Nephron (organoid): ENCODE results near the gene CST8.

ENCODE experiments used
- H3K27ac Mint-ChIP-seq, 3 experiments: 2 replicates each; pipeline ENCODE4 v1.8.0; 2020; ENCODE audit warnings: mixed read lengths in 3 of 3, mild to moderate bottlenecking in 2 of 3, moderate library complexity in 1 of 3
- H3K27me3 Mint-ChIP-seq: 2 replicates; pipeline ENCODE4 v1.8.0; 2021; ENCODE audit warnings: low read depth, mild to moderate bottlenecking, moderate library complexity, mixed read lengths
- H3K36me3 Mint-ChIP-seq: 2 replicates; pipeline ENCODE4 v1.8.0; 2020; ENCODE audit warnings: low read depth, mixed read lengths
- H3K4me1 Mint-ChIP-seq: 2 replicates; pipeline ENCODE4 v1.8.0; 2020; ENCODE audit warnings: mixed read lengths
- H3K4me3 Mint-ChIP-seq, 3 experiments: 2 replicates each; pipeline ENCODE4 v1.8.0; 2020; ENCODE audit warnings: mild to moderate bottlenecking in 3 of 3, mixed read lengths in 3 of 3, moderate library complexity in 2 of 3
- H3K9me3 Mint-ChIP-seq: 2 replicates; pipeline ENCODE4 v1.8.0; 2020; ENCODE audit warnings: mixed read lengths
- TF ChIP-seq, protein P1 (sequence below), 3 experiments: fragments of 200-600 bp; sonication (generic); IDR thresholded peaks; one replicate each; pipeline ENCODE4 v1.5.0; 2021; ENCODE audit warnings: antibody characterized with exemption in 3 of 3; ENCODE audit not compliant: unreplicated experiment in 3 of 3

Gene CST8

DNA sequence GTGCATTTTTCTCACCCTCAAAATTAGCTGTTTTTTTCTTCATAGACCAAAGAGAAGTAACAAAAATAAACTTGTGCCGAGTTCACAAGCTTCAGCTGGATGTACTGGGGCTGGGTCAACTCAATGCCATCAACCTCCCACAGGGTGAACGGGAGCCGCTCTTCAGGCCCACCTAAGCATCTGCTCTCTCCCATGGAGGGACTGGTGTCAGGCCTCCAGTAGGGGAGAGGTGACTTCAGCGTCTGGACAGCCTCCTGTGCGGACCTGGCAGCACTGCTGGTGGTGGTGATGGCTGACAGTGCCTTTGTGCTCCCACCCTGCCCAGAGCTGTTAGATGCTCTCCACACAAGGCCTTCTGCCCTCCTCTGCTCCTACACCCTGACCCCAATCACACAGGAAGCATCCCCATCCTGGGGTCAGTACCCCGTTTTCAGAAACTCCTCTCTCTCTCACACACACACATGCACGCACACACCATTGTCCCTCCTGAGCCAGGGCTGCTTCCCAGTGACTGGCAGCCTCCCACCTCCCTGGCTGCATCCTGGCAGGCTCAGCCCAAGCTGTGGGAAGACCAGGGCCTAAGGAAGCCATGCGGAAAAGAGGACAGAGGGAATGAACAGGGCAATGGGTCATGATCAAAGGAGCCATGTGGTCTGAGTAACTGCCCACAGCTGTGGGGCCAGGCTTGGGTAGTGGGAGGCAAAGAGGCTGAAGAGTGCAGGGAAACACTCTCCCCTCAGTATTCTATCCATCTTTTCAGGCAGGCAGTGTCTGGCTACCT lies 17.7 kb downstream of the CST8 start:
- no peaks in the 10 kb centered on the region for H3K27me3 Mint-ChIP-seq
- H3K4me3 Mint-ChIP-seq = no peak overlapping the region
- peak overlapping the region in 1 of 3 experiments; percentile 48 for H3K27ac Mint-ChIP-seq
- no peaks in the 10 kb centered on the region for H3K36me3 Mint-ChIP-seq
- H3K4me1 Mint-ChIP-seq = peaks cover 11% of the 10 kb centered on the region
- H3K9me3 Mint-ChIP-seq = no peaks in the 10 kb centered on the region
- TF ChIP-seq, protein P1, sequence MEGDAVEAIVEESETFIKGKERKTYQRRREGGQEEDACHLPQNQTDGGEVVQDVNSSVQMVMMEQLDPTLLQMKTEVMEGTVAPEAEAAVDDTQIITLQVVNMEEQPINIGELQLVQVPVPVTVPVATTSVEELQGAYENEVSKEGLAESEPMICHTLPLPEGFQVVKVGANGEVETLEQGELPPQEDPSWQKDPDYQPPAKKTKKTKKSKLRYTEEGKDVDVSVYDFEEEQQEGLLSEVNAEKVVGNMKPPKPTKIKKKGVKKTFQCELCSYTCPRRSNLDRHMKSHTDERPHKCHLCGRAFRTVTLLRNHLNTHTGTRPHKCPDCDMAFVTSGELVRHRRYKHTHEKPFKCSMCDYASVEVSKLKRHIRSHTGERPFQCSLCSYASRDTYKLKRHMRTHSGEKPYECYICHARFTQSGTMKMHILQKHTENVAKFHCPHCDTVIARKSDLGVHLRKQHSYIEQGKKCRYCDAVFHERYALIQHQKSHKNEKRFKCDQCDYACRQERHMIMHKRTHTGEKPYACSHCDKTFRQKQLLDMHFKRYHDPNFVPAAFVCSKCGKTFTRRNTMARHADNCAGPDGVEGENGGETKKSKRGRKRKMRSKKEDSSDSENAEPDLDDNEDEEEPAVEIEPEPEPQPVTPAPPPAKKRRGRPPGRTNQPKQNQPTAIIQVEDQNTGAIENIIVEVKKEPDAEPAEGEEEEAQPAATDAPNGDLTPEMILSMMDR (IDR thresholded peaks at IDR 0.05; ENCODE audit: unreplicated experiment in 3 of 3) = no peak

GRCh38 chr20:23509247-23509913 lies 18.5 kb downstream of the CST8 start:
- H3K9me3 Mint-ChIP-seq = no peaks in the 10 kb centered on the region
- peak overlapping the region in 1 of 3 experiments; percentile 48 for H3K27ac Mint-ChIP-seq
- H3K36me3 Mint-ChIP-seq = no peaks in the 10 kb centered on the region
- H3K4me1 Mint-ChIP-seq = peaks cover 11% of the 10 kb centered on the region
- no peak overlapping the region for H3K4me3 Mint-ChIP-seq
- TF ChIP-seq, protein P1 (IDR thresholded peaks at IDR 0.05; ENCODE audit: unreplicated experiment in 3 of 3) = no peak
- H3K27me3 Mint-ChIP-seq = no peaks in the 10 kb centered on the region

- Mint-ChIP-seq H3K4me1 (peaks cover 11% of the 10 kb centered on the region), H3K4me3 (no peak overlapping the region), H3K27ac (no peak overlapping the region), H3K27me3 (no peaks in the 10 kb centered on the region), H3K36me3 (no peaks in the 10 kb centered on the region), H3K9me3 (no peaks in the 10 kb centered on the region)
- TF ChIP-seq, protein P1 (IDR thresholded peaks at IDR 0.05; ENCODE audit: unreplicated experiment in 3 of 3) = no peak
Measured at GRCh38 chr20:23510000-23510590, 19.2 kb downstream of the CST8 start.

DNA sequence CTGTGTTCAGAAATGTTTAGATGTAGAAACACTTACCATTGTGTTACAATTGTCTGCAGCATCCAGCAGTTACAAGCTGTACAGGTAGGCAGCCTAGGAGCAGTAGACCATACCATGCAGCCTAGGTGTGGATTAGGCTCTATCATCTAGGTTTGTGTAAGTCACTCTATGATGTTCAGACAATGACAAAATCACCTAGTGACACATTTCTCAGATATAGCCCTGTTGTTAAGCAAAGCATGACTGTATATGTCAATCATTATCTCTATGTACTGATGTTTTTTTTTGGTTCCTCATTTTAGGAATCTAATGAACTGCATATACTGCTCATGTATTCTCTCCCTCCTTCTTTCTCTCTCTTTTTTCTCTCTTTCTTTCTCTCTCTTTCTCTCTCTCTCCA lies 22.2 kb downstream of the CST8 start:
- Mint-ChIP-seq H3K27ac (no peak overlapping the region), H3K36me3 (no peaks in the 10 kb centered on the region), H3K4me3 (no peak overlapping the region), H3K4me1 (peaks cover 9% of the 10 kb centered on the region), H3K9me3 (no peaks in the 10 kb centered on the region), H3K27me3 (no peaks in the 10 kb centered on the region)
- TF ChIP-seq, protein P1 (IDR thresholded peaks at IDR 0.05; ENCODE audit: unreplicated experiment in 3 of 3) = no peak

DNA sequence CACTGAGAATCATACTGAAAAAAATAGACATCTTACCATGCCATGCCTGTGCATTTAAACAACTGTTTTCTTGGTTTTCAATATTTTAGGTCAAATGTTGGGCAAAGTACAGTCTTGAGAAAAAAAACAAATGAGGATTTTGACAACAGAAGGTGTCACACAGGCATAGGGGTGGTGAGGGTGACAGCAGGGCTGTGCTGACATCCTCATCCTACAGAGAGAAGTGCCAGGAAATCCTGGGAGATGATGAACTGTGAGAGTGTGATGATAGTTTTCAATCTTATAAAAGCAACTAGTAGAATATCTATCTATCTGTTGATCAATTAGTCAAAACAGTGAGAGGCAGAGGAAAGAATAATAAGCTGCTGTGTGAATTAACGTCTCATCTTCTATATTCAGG lies 23.9 kb downstream of the CST8 start:
- H3K27me3 Mint-ChIP-seq = no peaks in the 10 kb centered on the region
- H3K27ac Mint-ChIP-seq = no peak overlapping the region
- no peak overlapping the region for H3K4me3 Mint-ChIP-seq
- H3K36me3 Mint-ChIP-seq = no peaks in the 10 kb centered on the region
- TF ChIP-seq, protein P1 (IDR thresholded peaks at IDR 0.05; ENCODE audit: unreplicated experiment in 3 of 3) = no peak
- no peaks in the 10 kb centered on the region for H3K4me1 Mint-ChIP-seq
- no peaks in the 10 kb centered on the region for H3K9me3 Mint-ChIP-seq
